PC-9 (cell line): ENCODE results near the gene ACAT2. TPM values are rescaled to one million over a fixed set of nuclear protein-coding genes. Genes with fewer than 3 reads are reported as not detected.
"Not testable (repeated sequence)": the region's sequence is repeated elsewhere in the genome, so short reads cannot be mapped to it uniquely, and the experiment has no call there.

Experiments used
- BruUV-seq: library from RNA; stranded (reverse); fragments of 400-500 nt; replicated peaks from 2 replicates; lab custom pipeline; 2021; lab: Mats Ljungman, UMichigan
- CTCF ChIA-PET: fragments of 300-600 bp; sonication (Branson Sonifier 250); formaldehyde crosslinking; loops from one replicate; lab custom pipeline; 2022; ENCODE audit warnings: antibody characterized with exemption; lab: Charles Lee
- POLR2A ChIA-PET: fragments of 300-600 bp; sonication (Branson Sonifier 250); formaldehyde crosslinking; loops from one replicate; lab custom pipeline; 2022; ENCODE audit warnings: antibody characterized with exemption; ENCODE audit not compliant: unreplicated experiment; lab: Charles Lee
- DNase-seq, 2 experiments: peaks; one replicate each; pipeline versions ENCODE4 v3.0.0 to v3.0.0-alpha.2; 2015 to 2022; ENCODE audit warnings: mixed read lengths in 1 of 2
- H2AFZ ChIP-seq: fragments of 200-600 bp; sonication (generic); 2 replicates; pipeline ENCODE4 v1.8.1; 2017; ENCODE audit warnings: antibody characterized with exemption
- H3F3A ChIP-seq: fragments of 200-600 bp; sonication (generic); 2 replicates; pipeline ENCODE4 v1.8.1; 2017; ENCODE audit warnings: antibody characterized with exemption, mild to moderate bottlenecking, low read depth; ENCODE audit not compliant: insufficient read depth
- H3K27ac ChIP-seq: fragments of 200-600 bp; sonication (generic); 2 replicates; pipeline ENCODE4 v1.6.1; 2016; ENCODE audit warnings: mixed run types
- H3K27me3 ChIP-seq: fragments of 200-600 bp; sonication (generic); 2 replicates; pipeline ENCODE4 v1.6.1; 2016; ENCODE audit warnings: low read depth, mixed run types; ENCODE audit not compliant: insufficient read depth
- H3K36me3 ChIP-seq: fragments of 200-600 bp; sonication (generic); 2 replicates; pipeline ENCODE4 v1.6.1; 2016; ENCODE audit warnings: low read depth, mixed run types
- H3K4me1 ChIP-seq: fragments of 200-600 bp; sonication (generic); replicated peaks from 2 replicates; pipeline ENCODE4 v1.6.1; 2016; ENCODE audit warnings: mixed run types; ENCODE audit not compliant: insufficient read depth
- H3K4me2 ChIP-seq: fragments of 200-600 bp; sonication (generic); 2 replicates; pipeline ENCODE4 v1.6.1; 2017; ENCODE audit warnings: mixed run types
- H3K4me3 ChIP-seq: fragments of 200-600 bp; sonication (generic); 2 replicates; pipeline ENCODE4 v1.6.1; 2016; ENCODE audit warnings: mixed run types
- H3K79me2 ChIP-seq: fragments of 200-600 bp; sonication (generic); 2 replicates; pipeline ENCODE4 v1.6.1; 2017; ENCODE audit warnings: low read depth, mixed run types
- H3K9me2 ChIP-seq: fragments of 200-600 bp; sonication (generic); 2 replicates; pipeline ENCODE4 v1.8.1; 2017; ENCODE audit warnings: mild to moderate bottlenecking; ENCODE audit not compliant: insufficient read depth
- H3K9me3 ChIP-seq: fragments of 200-600 bp; sonication (generic); 2 replicates; pipeline ENCODE4 v1.8.1; 2016; ENCODE audit warnings: low read depth; ENCODE audit not compliant: insufficient read depth
- H4K20me1 ChIP-seq: fragments of 200-600 bp; sonication (generic); 2 replicates; pipeline ENCODE4 v1.8.1; 2017; ENCODE audit not compliant: insufficient read depth
- CTCF ChIP-seq: fragments of 200-600 bp; sonication (generic); conservative IDR thresholded peaks from 2 replicates; pipeline ENCODE4 v1.6.1; 2017; ENCODE audit warnings: mixed run types, antibody characterized with exemption, mild to moderate bottlenecking, moderate library complexity
- EZH2 ChIP-seq: fragments of 200-600 bp; sonication (generic); IDR thresholded peaks from 2 replicates; pipeline ENCODE4 v1.8.0; 2017; ENCODE audit warnings: antibody characterized with exemption, low read depth
- intact Hi-C: fragments of 100-400 bp; cut with micrococcal nuclease; formaldehyde crosslinking; loops from one replicate; pipeline ENCODE4 v1.10.0; 2022; ENCODE audit not compliant: unreplicated experiment
- total RNA-seq: library from RNA; stranded (reverse); gene quantifications from 2 replicates; pipeline ENCODE4 v1.2.3, GENCODE V29; 2021

ACAT2 gene
- total RNA-seq, 1 experiment from 2014 or later = 71.0 TPM

GRCh38 chr6:159730332-159730676, 31.5 kb upstream of the ACAT2 start:
- Histone ChIP-seq H3K27ac (no peak overlapping the region), H3K4me2 (peak overlapping the region; percentile 96), H3K4me3 (no peak overlapping the region; the same call in 1 of the 2 replicates), H3F3A (peaks cover 5% of the 10 kb centered on the region; the same call in 1 of the 2 replicates), H3K36me3 (peaks cover 14% of the 10 kb centered on the region), H3K4me1 (peaks cover 17% of the 10 kb centered on the region), H3K9me3 (no peaks in the 10 kb centered on the region), H3K79me2 (peaks cover 93% of the 10 kb centered on the region), H4K20me1 (peaks cover 73% of the 10 kb centered on the region), H2AFZ (no peak overlapping the region), H3K27me3 (no peaks in the 10 kb centered on the region), H3K9me2 (no peaks in the 10 kb centered on the region)
- POLR2A ChIA-PET = no interaction called here
- DNase-seq = no peak
- no peak for TF ChIP-seq CTCF
- intact Hi-C loops = no loop called here
- CTCF ChIA-PET = no interaction called here
- BruUV-seq = no TSS peak

- H2AFZ ChIP-seq, DNase-seq, H3K9me2 ChIP-seq, H3K27me3 ChIP-seq, intact Hi-C loops, H3K4me2 ChIP-seq, POLR2A ChIA-PET, H3K27ac ChIP-seq, H3K4me3 ChIP-seq, BruUV-seq, H3F3A ChIP-seq, H3K9me3 ChIP-seq, CTCF ChIA-PET: not testable (repeated sequence)
- peaks cover 100% of the 10 kb centered on the region for H3K79me2 ChIP-seq
- peaks cover 91% of the 10 kb centered on the region for H4K20me1 ChIP-seq
- peaks cover 17% of the 10 kb centered on the region for H3K4me1 ChIP-seq
- H3K36me3 ChIP-seq = peaks cover 15% of the 10 kb centered on the region
These were observed 29.3 kb upstream of the ACAT2 start for GRCh38 chr6:159732550-159732949.

- H3K27me3 ChIP-seq, H3K4me3 ChIP-seq, POLR2A ChIA-PET, intact Hi-C loops, H3K9me2 ChIP-seq, H3K4me2 ChIP-seq, CTCF ChIA-PET, H3K9me3 ChIP-seq, DNase-seq, H2AFZ ChIP-seq, H3F3A ChIP-seq, BruUV-seq, H3K27ac ChIP-seq: not testable (repeated sequence)
- peaks cover 17% of the 10 kb centered on the region for H3K4me1 ChIP-seq
- peaks cover 18% of the 10 kb centered on the region for H3K36me3 ChIP-seq
- peaks cover 95% of the 10 kb centered on the region for H4K20me1 ChIP-seq
- H3K79me2 ChIP-seq = peaks cover 100% of the 10 kb centered on the region
These were observed 28.4 kb upstream of the ACAT2 start for GRCh38 chr6:159733395-159733794.

- H3K4me3 ChIP-seq = no peak overlapping the region
- intact Hi-C loops = no loop called here
- no peak overlapping the region for H3K27ac ChIP-seq
- H3F3A ChIP-seq = peaks cover 16% of the 10 kb centered on the region; the same call in 1 of the 2 replicates
- H3K9me2 ChIP-seq = no peaks in the 10 kb centered on the region
- no peaks in the 10 kb centered on the region for H3K27me3 ChIP-seq
- no peaks in the 10 kb centered on the region for H3K4me1 ChIP-seq
- H3K4me2 ChIP-seq = no peak overlapping the region
- peaks cover 16% of the 10 kb centered on the region for H3K36me3 ChIP-seq
- H3K79me2 ChIP-seq = peaks cover 87% of the 10 kb centered on the region
- ChIA-PET CTCF (no interaction called here), POLR2A (no interaction called here)
- BruUV-seq = no TSS peak
- H3K9me3 ChIP-seq = no peaks in the 10 kb centered on the region
- H4K20me1 ChIP-seq = peaks cover 69% of the 10 kb centered on the region
- H2AFZ ChIP-seq = no peak overlapping the region
- no peak for TF ChIP-seq CTCF
- TF ChIP-seq EZH2 = no peak
- DNase-seq = no peak
These were observed 24.9 kb upstream of the ACAT2 start for GRCh38 chr6:159736908-159737307.
